HG03159 (cell line): ENCODE data around the gene MED9.
"Not testable (repeated sequence)": the region's sequence is repeated elsewhere in the genome, so short reads cannot be mapped to it uniquely, and the experiment has no call there.

Source experiments
- ATAC-seq: cut with Tn5 transposase; IDR thresholded peaks from one replicate; pipeline ENCODE4 v1.9.1; 2021; ENCODE audit warnings: mild to moderate bottlenecking, moderate library complexity; ENCODE audit not compliant: unreplicated experiment

Gene MED9, protein sequence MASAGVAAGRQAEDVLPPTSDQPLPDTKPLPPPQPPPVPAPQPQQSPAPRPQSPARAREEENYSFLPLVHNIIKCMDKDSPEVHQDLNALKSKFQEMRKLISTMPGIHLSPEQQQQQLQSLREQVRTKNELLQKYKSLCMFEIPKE

DNA sequence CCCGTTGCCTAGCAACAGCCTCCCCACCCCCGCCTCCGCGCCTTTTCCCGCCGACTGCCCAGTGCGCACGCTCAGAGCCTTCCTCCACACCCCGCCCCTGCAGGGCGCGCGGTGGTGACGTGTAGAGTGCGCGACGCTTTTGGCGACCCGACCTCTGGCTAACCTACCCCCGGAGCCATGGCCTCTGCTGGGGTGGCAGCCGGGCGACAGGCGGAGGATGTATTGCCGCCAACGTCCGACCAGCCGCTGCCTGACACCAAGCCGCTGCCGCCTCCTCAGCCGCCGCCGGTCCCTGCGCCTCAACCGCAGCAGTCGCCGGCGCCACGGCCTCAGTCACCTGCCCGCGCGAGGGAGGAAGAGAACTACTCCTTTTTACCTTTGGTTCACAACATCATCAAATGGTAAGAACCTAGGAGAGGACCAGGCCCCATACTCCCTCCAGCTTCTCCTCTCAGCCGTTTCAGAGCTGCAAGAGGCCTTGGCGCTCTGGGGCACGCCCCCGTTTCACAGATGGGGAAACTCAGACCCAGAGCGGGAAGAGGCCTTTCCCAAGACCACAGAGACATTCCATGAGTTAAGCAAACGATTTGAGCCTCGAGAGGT, at the start of gene MED9:
Gene MED9 (plus strand): TSS at position 136 of the 603 bp plus-strand sequence. CDS start 42 bp downstream, at position 178.
- ATAC-seq: peak; percentile 86

DNA sequence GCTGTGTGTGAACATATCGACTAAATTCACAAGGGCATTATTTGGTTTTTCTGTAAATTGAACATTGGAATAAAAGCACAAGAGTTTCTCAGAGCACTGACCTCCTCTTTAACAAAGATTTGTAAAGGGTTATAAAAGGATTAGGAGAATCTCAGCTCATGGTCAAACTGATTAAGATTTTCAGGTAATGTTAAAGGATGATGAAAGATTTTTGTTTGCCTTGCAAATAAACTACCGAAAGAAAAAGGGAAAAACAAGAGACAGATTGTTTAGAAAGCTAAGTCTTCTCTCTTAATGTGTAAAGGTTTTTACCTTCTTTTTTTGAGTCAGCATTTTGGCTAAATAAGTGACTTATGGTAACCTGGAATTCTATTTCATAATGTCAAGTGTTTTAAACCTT, 47.6 kb upstream of the MED9 start:
- ATAC-seq: no peak

DNA sequence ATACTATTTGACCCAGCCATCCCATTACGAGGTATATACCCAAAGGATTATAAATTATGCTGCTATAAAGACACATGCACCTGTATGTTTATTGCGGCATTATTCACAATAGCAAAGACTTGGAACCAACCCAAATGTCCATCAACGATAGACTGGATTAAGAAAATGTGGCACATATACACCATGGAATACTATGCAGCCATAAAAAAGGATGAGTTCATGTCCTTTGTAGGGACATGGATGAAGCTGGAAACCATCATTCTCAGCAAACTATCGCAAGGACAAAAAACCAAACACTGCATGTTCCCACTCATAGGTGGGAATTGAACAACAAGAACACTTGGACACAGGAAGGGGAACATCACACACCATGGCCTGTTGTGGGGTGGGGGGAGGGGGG, 45.9 kb upstream of the MED9 start:
- ATAC-seq: not testable (repeated sequence)

DNA sequence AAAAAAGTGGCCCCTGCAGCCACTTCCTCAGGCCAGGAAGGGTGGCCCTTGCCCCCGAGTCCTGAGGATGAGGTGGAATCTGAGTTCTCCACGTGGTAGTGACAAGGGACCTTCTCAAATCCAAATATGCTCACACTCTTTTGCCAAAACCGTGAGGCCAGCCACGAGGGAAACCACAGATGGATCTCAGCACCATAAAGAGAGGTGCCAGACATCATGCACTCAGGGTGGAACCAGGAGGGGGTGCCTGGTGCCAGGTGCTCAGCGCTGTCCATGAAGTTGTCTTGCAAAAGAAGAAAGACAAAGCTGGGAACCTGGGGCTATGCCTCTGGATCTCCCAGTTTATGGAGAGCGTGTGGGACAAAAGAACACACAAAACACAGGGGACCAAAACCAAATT, 45.2 kb upstream of the MED9 start:
- no peak for ATAC-seq

DNA sequence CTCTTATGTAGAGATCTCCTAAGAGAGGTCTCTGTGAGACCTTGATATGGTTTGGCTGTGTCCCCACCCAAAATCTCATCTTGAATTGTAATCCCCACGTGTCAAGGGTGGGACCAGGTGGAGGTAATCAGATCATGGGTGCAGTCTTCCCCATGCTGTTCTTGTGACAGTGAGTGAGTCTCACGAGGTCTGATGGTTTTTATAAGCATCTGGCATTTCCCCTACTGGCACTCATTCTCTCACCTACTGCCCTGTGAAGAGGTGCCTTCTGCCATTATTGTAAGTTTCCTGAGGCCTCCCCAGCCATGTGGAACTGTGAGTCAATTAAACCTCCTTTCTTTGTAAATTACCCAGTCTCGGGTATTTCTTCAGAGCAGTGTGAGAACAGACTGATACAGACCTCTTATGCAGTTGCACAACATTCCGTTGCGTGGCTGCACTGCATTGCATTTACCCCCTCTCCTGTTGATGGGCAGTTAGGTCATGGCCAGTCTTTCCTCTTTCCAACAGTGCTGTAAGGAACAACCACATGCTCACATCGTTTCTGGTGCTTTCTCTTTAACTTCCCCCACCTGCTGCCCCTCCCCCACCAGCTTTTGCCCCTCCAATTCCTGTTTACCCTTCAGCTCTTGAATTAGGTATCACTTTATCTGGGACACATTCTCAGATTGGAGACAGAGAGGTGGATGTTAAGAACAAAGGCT, 43.6 kb upstream of the MED9 start:
- no peak for ATAC-seq

DNA sequence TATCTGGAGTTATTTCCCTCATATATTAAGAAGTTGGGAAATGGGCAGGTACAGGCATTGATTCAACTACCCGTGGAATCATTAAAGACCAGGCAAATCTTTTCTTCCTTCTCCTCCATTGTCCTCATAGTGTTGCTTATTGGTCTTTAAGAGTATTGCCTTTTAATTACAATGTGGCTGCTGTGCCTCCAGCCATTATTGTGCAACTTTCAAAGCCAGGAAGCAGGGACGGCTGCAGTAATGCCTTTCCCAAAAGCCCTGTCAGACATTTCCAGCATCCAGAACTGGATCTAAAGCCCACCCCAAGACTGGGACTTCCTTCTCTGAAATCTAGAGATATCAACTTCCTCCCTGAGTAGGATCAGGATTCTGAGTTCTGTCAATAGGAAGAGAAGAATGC, 42.3 kb upstream of the MED9 start:
- ATAC-seq: no peak

DNA sequence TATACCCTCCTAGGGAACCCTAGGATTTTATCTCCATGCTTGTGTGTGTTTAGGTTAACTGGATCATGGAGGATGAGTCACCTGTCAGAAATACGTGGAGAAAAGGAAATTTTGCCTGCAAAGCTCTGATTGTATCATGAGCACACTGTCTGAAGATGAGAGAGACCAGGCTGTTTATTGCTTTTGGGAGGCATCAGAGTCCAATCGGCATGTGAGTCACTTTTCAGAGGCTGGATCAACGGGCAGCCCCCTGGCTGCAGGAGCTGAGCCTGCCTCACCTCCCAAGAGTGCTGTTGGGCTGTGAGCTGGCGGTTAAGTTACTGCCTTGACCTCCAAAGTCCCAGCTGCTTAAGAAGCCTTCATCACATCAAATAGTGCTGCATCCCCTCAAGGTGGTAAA, 41.5 kb upstream of the MED9 start:
- no peak for ATAC-seq

DNA sequence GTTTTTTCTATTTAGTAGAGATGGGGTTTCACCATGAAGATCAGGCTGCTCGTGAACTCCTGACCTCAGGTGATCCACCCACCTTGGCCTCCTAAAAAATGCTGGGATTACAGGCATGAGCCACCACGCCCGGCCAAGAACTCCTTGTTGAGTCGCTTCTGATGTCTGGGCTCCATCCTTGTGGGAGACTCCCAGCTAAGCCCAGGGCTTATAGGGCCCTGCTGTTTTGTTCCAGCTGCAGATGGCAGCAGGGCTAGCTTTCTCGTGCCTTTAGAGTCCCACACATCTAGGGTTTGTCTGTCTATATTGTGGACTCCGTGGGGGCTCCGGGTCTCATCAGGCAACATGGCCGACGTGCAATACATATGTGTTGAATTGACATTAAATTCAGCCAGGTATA, 39.3 kb upstream of the MED9 start:
- no peak for ATAC-seq

DNA sequence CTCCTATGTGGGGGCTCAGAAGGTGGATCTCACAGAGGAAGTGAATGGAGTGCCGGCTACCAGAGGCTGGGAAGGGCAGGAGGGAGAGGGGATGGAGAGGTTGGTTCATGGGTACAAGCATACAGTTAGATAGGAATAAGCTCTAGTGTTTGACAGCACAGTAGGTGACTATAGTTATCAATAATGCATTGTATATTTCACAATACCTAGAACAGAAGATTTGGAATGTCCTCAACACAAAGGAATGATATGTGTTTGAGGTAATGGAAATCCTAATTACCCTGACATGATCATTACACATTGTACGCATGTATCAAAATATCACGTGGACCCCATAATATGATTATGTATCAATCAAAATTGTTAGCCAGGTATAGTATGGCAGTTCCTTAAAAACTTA, 38.9 kb upstream of the MED9 start:
- ATAC-seq: no peak

DNA sequence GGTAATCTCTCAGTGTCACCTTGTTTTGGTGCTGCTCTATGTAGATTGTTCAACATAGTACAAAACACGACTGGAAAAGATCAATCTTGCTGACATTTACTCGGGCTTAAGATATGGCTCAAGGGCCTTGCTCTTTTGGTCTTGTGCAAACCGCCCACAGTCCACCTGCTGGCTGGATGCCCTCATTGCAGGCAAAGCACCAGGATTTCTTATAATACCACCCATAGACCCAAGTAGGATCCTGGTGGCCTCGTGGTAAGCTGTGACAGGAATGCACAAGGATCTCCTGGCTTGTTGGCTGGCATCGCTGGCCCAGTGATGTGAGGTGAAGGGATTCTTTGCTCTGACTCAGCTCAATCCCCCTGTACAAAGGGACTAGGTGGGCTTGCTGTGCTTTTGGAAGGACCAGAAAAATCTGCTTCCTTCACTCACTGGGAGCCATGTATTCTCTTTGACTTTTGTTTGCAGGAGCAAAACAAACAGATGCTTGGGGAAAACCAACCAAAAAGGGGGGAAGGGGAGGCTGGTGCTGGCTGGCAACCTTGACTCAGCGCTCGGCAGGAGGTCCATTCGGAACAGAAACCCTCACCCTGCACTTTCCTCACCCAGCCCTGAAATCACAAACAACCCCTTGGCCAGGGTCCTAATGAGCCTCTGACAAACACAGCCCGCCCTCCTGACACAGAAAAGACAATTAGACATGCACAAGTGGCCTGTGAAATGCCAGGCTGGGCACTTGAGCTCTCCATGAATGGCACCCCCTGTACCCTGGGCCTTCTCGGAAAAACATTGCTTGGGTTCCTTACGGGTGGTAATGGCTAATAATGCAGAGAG, 36.6 kb upstream of the MED9 start:
- no peak for ATAC-seq

DNA sequence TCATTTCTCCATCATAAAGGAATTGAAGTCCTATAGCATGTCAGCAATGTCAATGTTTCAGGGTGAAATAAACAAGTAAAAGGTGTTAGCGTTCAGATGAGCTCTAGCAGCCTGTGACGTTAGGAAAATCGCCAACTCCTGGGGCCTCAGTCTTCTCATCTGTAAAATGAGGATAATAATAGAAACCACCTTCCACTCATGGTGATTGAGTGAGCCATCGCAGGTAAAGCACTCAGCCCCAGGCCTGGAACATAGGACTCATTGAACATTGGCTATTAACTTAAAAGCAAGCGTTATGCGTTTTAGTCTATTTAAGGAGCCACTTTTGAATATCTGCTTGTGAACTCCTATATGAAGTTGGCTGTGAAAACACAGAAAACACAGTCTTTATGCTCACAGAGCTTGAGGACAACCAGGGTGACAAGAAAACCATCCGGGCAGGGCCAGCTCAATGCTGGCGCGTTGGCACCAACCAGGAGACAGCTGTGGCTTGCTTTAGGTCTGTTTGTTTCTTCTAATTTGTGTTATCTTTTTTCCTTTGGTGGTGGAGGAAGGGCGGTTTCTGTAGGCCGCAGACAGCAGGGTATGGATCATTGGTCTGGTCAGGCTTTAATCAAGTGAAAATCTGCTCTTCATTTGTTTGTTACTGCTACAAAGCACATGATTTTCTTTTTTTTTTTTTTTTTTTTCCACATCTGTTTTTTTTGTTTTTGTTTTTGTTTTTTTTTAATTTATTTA, 35.7 kb upstream of the MED9 start:
- no peak for ATAC-seq

DNA sequence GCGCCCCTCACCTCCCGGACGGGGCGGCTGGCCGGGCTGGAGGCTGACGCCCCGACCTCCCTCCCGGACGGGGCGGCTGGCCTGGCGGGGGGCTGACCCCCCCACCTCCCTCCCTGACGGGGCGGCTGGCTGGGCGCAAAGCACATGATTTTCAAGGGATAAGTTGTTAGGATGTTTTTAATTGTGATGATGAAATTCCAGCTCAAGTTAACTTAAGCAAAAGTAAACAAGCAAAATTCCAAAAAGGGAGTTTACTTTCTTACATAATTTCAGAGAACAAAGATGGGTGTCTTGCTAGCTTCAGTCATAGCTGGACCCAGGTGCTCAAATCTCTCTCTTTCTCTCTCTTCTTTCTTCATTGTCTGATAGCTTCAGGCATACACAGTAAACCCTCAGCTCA, 33.6 kb upstream of the MED9 start:
- ATAC-seq: no peak

DNA sequence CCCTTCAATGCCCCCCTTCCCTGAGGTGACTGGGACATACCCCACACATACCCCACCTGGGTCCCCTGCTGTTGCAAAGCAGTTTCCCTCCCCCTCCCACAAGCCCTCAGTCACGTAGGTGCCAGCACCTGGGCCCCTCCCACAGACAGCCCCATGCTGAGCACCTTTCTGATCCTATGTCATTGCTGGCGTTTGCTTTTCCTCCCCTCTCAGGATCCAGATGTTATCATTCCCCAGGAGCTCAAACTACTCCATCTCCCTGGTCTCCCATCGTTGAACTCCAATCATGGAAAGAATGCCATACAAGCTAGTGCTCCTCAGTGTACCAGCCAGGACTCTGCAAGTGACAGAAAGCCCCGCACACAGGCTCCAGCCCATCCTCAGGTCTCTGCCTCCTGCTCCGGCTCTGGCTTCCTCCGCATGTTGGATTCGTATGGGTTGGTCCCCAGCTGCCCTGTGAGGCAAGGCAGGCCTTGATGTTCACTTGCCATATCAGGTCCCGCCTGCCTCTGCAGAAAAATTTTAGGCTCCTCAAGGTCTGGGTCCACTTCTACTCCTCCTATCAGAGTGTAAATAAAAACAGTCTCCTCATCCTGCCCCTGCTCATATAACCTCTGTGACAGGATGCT, 31.4 kb upstream of the MED9 start:
- ATAC-seq: no peak

DNA sequence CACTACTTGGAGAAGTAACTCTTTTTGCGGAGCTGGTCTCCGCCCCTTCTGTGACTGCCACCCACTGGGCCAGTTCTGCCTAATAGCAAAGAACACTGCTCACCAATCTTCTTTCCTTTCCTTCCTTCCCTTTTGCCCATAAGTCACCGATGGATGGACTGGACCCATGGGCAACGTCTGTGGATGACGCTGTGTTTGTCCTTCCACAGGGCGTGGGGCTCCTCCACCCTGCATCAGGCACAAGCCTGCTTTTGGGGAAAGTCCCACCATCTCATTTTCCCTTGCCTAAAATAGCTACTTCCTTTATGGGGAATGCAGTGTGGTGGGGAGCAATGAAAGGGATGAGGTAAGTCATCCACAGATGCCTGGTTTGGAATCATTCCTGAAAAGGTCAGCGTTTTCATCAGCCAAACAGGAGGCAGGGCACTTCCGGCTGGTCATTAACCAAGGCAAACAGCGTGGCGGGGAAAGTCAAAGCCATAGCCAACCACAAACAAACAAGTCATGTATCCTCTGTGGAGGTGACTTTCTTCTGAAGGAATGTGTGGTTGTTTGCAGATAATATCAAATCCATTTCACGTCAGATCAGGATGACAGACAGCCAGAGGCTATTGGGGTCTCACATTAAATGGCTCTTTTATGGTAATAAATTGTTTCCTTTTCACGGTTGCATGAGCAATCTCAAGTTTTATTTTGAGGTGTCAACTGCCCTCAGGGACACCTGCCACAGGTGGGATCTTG, 30.7 kb upstream of the MED9 start:
- no peak for ATAC-seq

DNA sequence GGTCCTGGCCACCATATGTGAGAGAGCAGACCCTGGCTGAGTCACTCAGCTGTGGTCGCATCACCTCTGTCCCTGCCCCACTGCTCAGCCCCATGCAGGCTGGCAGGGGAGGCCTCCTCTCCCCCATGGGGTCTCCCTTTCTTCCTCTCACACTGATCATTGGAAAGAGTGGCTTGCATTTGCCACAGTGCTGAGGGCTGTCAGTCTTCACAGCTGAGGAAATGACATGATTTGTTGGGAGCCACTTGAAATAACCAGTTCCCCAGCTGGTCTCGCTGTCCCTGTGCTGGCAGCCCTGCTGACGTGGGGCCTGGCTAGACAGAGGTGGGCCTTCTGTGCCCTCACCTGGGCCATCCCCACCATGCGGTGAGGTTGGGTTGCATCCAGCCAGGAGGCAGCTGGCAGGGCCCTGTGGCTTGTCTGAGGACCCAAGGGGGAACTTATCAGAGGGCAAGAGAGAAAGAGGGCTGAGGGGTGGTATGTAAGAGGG, 30.1 kb upstream of the MED9 start:
- no peak for ATAC-seq

DNA sequence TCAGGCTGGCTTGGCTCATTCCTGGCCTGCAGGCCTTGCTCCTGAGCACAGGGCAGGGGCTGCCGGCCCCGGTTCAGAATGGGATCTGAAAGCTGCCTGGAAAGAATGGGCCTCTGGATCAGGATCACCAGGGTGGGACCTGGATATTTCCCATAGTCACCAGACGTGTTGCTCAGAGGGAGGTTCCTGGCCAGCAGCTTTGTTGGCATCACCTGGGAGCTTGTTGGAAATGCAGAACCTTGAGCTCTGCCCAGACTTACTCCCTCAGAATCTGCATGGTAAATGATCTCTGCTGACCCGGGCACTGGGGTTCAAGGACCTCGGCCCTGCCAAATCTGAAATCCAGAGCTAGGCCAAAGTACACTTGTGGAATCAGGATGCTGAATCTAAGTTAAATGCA, 29.5 kb upstream of the MED9 start:
- ATAC-seq: no peak

DNA sequence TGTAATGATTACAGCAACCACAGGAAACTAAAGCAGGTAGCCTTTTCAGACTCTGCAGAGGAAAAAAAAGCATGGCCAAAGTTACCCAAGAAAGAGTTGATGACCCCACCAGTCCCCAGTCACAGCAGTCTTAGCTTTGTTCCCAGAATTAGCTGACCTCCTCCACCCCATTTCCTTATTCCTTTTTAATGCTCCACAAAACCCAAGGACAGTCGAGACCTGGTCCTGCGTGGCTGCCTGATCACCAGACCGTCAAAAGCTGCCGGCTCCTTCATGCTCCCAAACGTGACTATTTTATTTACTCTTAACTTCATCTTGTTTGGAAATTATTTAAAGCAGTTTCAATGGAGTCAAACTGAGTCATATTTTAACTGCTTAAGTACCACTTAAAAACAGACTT, 28.7 kb upstream of the MED9 start:
- no peak for ATAC-seq

DNA sequence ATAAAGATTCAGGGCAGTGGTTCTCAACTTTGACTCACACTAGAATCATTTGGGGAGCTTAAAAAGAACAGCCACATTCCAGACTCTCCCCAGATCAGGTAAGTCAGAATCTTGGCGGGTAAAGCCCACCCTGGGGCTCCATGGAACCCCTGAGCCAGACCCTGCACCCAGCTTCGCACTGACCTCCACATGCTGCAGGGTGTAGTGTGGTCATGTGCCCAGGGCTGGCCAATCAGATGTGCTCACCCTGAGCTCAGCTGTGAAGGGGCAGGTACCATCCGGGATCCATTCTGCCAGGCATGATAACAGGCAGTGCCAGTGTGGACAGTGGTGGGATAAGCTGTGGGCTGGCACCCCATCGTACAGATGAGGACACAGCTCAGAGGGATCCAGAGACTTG, 28.1 kb upstream of the MED9 start:
- ATAC-seq: no peak

DNA sequence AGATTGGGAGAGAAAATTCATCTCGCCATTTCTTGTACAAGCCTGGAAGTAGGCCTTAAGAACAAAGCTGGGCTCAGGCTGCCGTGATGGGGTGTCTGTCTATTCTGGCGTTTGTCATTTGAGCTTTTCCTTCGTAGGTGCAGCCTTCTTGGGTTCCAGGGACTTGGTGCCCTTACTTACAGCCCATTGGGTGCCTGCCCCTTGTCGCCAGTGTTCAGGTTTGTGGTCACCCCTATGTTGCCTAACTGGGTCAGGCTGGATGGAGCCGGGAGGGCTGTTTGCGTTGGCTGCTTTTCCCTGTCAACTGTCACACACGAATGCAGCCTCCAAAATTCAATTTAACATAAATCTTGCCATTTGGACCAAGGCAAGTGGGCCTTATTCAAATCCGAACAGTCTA, 23.7 kb upstream of the MED9 start:
- ATAC-seq: no peak

DNA sequence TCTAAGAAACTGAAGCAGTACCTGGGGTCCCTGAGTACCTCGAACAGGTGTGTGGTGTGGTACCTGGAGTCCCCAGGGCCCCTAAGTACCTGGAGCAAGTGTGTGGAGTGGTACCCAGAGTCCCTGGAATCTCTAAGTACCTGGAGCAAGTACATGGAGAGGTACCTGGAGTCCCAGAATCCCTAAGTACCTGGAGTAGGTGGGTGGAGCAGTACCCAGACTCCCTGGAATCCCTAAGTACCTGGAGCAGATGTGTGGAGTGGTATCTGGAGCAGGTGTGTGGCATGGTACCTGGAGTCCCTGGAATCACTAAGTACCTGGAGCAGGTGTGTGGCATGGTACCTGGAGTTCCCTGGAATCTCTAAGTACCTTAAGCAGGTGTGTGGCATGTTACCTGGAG, 22.5 kb upstream of the MED9 start:
- no peak for ATAC-seq
